Loucy (cell line): Measurements from ENCODE around the gene MRPL34.

ENCODE experiments used
- H2AFZ ChIP-seq: fragments of 200-600 bp; sonication (generic); 2 replicates; pipeline ENCODE4 v1.6.0; 2016; ENCODE audit warnings: antibody characterized with exemption, mild to moderate bottlenecking, low read length, moderate library complexity
- H3F3A ChIP-seq: fragments of 200-600 bp; 2 replicates; pipeline ENCODE4 v1.6.0; 2016; ENCODE audit warnings: antibody characterized with exemption, low read depth, mild to moderate bottlenecking
- H3K27me3 ChIP-seq: fragments of 200-600 bp; sonication (generic); 2 replicates; pipeline ENCODE4 v1.6.1; 2014; ENCODE audit warnings: low read length, mild to moderate bottlenecking; ENCODE audit not compliant: insufficient read depth, poor library complexity, severe bottlenecking
- H3K36me3 ChIP-seq: fragments of 200-600 bp; sonication (generic); 2 replicates; pipeline ENCODE4 v1.6.1; 2016; ENCODE audit warnings: low read length; ENCODE audit not compliant: insufficient read depth
- H3K4me1 ChIP-seq: fragments of 200-600 bp; sonication (generic); 2 replicates; pipeline ENCODE4 v1.5.1; 2014; ENCODE audit warnings: low read length, mild to moderate bottlenecking; ENCODE audit not compliant: insufficient read depth, poor library complexity, severe bottlenecking
- H3K4me2 ChIP-seq: fragments of 200-600 bp; sonication (generic); 2 replicates; pipeline ENCODE4 v1.6.0; 2014; ENCODE audit warnings: antibody characterized with exemption, low read length, low read depth, mild to moderate bottlenecking; ENCODE audit not compliant: poor library complexity, severe bottlenecking
- H3K4me3 ChIP-seq: fragments of 200-600 bp; sonication (generic); 2 replicates; pipeline ENCODE4 v1.5.1; 2014; ENCODE audit warnings: low read length, mild to moderate bottlenecking, mixed read lengths; ENCODE audit not compliant: poor library complexity, severe bottlenecking
- H3K79me2 ChIP-seq: fragments of 200-600 bp; sonication (generic); 2 replicates; pipeline ENCODE4 v1.6.1; 2014; ENCODE audit warnings: low read length; ENCODE audit not compliant: insufficient read depth
- H3K9ac ChIP-seq: fragments of 200-600 bp; sonication (generic); 2 replicates; pipeline ENCODE4 v1.6.0; 2014; ENCODE audit warnings: mild to moderate bottlenecking, low read depth, low read length, moderate library complexity; ENCODE audit not compliant: poor library complexity, severe bottlenecking
- H3K9me2 ChIP-seq: fragments of 200-600 bp; sonication (generic); replicated peaks from 2 replicates; pipeline ENCODE4 v1.6.1; 2016; ENCODE audit warnings: low read depth, low read length, mixed read lengths
- H3K9me3 ChIP-seq: fragments of 200-600 bp; sonication (generic); 2 replicates; pipeline ENCODE4 v1.6.1; 2014; ENCODE audit warnings: mild to moderate bottlenecking, antibody characterized with exemption, low read length, low read depth; ENCODE audit not compliant: insufficient read depth
- H4K20me1 ChIP-seq: fragments of 200-600 bp; sonication (generic); 2 replicates; pipeline ENCODE4 v1.6.0; 2014; ENCODE audit warnings: antibody characterized with exemption, low read length, mild to moderate bottlenecking; ENCODE audit not compliant: insufficient read depth, poor library complexity, severe bottlenecking
- EZH2phosphoT487 ChIP-seq: fragments of 200-600 bp; IDR thresholded peaks from 2 replicates; pipeline ENCODE4 v1.6.1; 2018; ENCODE audit warnings: antibody characterized with exemption, mild to moderate bottlenecking, moderate library complexity, borderline replicate concordance
- TF ChIP-seq, protein P1 (sequence below): fragments of 200-600 bp; sonication (generic); conservative IDR thresholded peaks from 2 replicates; pipeline ENCODE4 v1.5.1; 2014; ENCODE audit warnings: mild to moderate bottlenecking, antibody characterized with exemption, low read length

MRPL34 gene

DNA sequence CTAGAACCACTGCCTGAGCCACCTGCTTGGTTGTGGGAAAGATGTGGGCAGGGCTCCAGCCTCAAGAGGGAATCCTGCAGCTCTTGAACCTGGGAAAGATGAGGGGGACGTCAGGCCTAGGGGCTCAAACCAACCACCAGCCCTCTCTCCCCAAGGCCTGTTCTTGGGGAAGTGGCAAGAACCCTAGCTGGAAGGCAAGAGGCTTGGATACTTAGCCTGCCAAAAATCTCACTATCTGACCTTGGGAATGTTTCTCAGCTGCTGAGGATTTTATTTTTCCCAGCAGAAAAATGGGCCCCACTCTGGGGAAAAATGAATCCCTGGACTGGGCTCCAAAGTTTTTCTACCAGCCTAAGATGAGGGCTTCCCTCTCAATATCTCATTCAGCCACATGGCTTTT lies 45.7 kb upstream of the MRPL34 start:
- H4K20me1 ChIP-seq: no peaks in the 10 kb centered on the region
- H3K4me1 ChIP-seq: peaks cover 6% of the 10 kb centered on the region
- no peak overlapping the region for H3K9ac ChIP-seq
- H3K9me2 ChIP-seq: no peaks in the 10 kb centered on the region
- H3K79me2 ChIP-seq: no peaks in the 10 kb centered on the region
- no peak overlapping the region for H3K4me2 ChIP-seq
- H3K27me3 ChIP-seq: no peaks in the 10 kb centered on the region
- H3K36me3 ChIP-seq: no peaks in the 10 kb centered on the region
- H2AFZ ChIP-seq: no peak overlapping the region
- H3K9me3 ChIP-seq: peaks cover 4% of the 10 kb centered on the region; the same call in 1 of the 2 replicates
- no peak overlapping the region for H3K4me3 ChIP-seq
- H3F3A ChIP-seq: no peaks in the 10 kb centered on the region
- TF ChIP-seq EZH2phosphoT487: no peak

DNA sequence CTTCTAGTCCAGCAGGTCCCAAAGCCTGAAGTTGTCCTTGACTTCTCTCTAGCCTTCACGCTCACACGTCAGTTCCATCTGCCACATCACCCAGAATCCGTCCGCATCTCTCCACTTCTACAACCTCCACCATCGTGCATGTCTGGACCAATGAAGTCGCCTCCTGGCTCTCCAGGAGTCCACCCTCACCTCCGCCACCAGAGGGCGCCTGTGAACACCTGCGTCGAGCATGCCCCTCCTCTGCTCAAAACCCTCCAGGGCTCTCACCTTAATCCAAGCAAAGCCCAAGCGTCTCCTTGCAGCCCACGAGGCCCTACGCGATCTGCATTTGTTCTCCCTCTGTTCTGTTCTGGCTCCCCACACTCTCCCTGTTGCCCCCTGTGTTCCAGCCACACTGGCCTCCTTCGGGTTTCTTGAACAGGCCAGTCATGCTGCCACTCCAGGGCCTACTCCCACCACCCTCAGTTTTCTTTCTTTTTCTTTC lies 44.8 kb upstream of the MRPL34 start:
- H3K9me3 ChIP-seq: peaks cover 4% of the 10 kb centered on the region; the same call in 1 of the 2 replicates
- no peaks in the 10 kb centered on the region for H3F3A ChIP-seq
- H3K79me2 ChIP-seq: no peaks in the 10 kb centered on the region
- H3K4me1 ChIP-seq: peaks cover 8% of the 10 kb centered on the region
- H2AFZ ChIP-seq: peak overlapping the region; percentile 87
- H3K9ac ChIP-seq: peak overlapping the region; percentile 46
- H3K4me3 ChIP-seq: no peak overlapping the region
- no peaks in the 10 kb centered on the region for H3K9me2 ChIP-seq
- no peaks in the 10 kb centered on the region for H4K20me1 ChIP-seq
- H3K27me3 ChIP-seq: no peaks in the 10 kb centered on the region
- H3K36me3 ChIP-seq: no peaks in the 10 kb centered on the region
- TF ChIP-seq, protein P1, sequence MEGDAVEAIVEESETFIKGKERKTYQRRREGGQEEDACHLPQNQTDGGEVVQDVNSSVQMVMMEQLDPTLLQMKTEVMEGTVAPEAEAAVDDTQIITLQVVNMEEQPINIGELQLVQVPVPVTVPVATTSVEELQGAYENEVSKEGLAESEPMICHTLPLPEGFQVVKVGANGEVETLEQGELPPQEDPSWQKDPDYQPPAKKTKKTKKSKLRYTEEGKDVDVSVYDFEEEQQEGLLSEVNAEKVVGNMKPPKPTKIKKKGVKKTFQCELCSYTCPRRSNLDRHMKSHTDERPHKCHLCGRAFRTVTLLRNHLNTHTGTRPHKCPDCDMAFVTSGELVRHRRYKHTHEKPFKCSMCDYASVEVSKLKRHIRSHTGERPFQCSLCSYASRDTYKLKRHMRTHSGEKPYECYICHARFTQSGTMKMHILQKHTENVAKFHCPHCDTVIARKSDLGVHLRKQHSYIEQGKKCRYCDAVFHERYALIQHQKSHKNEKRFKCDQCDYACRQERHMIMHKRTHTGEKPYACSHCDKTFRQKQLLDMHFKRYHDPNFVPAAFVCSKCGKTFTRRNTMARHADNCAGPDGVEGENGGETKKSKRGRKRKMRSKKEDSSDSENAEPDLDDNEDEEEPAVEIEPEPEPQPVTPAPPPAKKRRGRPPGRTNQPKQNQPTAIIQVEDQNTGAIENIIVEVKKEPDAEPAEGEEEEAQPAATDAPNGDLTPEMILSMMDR: peak; percentile 87
- TF ChIP-seq EZH2phosphoT487: no peak
- H3K4me2 ChIP-seq: peak overlapping the region; percentile 26

DNA sequence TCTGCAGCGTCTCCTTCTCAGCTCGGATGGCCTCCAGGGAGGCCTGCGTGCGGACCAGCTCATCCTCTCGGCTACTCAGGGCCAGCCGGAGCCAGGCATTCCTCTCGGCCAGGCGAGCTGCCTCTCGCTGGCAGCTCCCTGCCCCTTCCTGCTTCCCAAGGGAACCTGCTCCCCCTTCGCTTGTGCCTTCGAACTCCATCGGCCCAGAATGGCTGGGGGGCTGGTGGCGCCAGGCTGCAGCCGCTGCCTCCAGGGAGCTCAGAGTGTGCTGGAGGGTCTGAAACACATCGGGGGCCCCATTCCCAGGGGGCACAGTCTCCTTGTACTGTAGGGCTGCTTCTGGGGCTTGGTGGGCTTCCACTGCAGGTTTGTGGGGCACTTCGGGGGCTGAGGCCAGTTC lies 43.1 kb upstream of the MRPL34 start:
- Histone ChIP-seq H2AFZ (no peak overlapping the region), H3K9me2 (no peaks in the 10 kb centered on the region), H3K27me3 (no peaks in the 10 kb centered on the region), H3K4me3 (no peak overlapping the region), H3K9ac (no peak overlapping the region), H3K4me2 (no peak overlapping the region), H4K20me1 (no peaks in the 10 kb centered on the region), H3F3A (no peaks in the 10 kb centered on the region), H3K4me1 (peaks cover 8% of the 10 kb centered on the region), H3K9me3 (peaks cover 4% of the 10 kb centered on the region; the same call in 1 of the 2 replicates), H3K79me2 (peaks cover 3% of the 10 kb centered on the region), H3K36me3 (no peaks in the 10 kb centered on the region)
- TF ChIP-seq, protein P1: no peak
- TF ChIP-seq EZH2phosphoT487: no peak
